Measurements from ENCODE around the gene SNAPC4. TPM values are rescaled to one million over a fixed set of nuclear protein-coding genes. Genes with fewer than 3 reads are reported as not detected.
A peak's percentile ranks its signal among the peaks of the same experiment; 100 is the strongest.

The SNAPC4 gene
- total and polyA plus RNA-seq, 9 of the 15 experiments (the other 6 are each of a cell fraction or from before 2014, with no cell fraction given): 0.21 to 21.8 (median 8.8) TPM

DNA sequence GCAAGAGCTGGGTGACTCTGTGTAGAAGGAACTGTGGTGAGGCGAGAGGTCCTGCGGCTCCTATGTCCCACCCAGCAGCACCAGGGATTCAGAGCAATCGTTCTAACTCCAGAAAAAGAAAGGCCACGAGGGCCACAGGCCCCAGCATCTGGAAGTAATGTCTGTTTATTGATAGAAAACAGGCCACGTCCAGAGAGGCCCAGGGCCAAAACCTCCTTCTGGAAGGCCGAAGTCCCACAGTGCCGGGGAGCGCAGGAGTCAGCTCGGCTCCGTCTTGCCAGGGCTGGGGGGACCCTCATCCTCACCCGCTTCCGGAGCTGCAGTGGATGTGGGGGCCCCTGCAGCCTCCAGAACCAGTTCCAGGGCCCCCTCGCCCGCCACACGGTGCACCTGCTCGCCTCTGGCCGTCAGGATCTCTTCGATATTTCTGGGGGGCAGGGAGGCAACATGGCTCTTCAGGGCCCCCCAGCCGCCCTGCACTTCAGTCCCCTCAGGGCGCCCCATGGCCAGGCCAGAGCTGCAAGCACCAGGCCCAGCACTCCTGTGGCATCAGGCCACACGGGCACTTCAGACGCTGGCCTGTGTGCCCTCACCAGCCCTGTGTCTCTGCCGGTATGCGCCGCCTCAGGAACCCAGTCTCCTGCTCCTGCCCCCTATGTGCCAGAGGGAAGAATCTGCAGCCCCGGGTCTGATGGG is 38.1 kb downstream of the SNAPC4 start:
- FAIRE-seq: no peak
- WGBS (ENCODE audit: insufficient coverage, low coverage, missing lambda C conversion rate): 77% methylated on average over 26 of the region's 26 CpGs

More for the DNA sequence above, 38.1 kb downstream of the SNAPC4 start:
- no peaks in the 10 kb centered on the region for H4K20me1 ChIP-seq (replicated peaks; ENCODE audit: control insufficient read depth, insufficient read depth, low read length)
- H2AFZ ChIP-seq (ENCODE audit: low read depth, low read length): no peak overlapping the region
- BruUV-seq (replicated peaks): no TSS peak
- ChIA-PET POLR2A (interaction anchor here (0.6 to 2.4 kb wide), 5 partner anchors 10 to 132 kb away, joined by 3 to 12 read pairs (median 6); no protein-coding TSS in a partner anchor), CTCF (ENCODE audit: low intra/inter-chr PET ratio) (no interaction called here)
- H3K27me3 ChIP-seq (ENCODE audit: control insufficient read depth in 2 of 2, insufficient read depth in 2 of 2, low read length in 2 of 2): no peaks in the 10 kb centered on the region
- TF ChIP-seq, protein P1, sequence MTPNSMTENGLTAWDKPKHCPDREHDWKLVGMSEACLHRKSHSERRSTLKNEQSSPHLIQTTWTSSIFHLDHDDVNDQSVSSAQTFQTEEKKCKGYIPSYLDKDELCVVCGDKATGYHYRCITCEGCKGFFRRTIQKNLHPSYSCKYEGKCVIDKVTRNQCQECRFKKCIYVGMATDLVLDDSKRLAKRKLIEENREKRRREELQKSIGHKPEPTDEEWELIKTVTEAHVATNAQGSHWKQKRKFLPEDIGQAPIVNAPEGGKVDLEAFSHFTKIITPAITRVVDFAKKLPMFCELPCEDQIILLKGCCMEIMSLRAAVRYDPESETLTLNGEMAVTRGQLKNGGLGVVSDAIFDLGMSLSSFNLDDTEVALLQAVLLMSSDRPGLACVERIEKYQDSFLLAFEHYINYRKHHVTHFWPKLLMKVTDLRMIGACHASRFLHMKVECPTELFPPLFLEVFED (CRISPR knock-in tag; conservative IDR thresholded peaks at IDR 0.05): no peak
- peak; percentile 21 for TF ChIP-seq RBM22 (IDR thresholded peaks at IDR 0.05; ENCODE audit: low read depth, low read length, poor library complexity, severe bottlenecking)
- in situ Hi-C loops (cut with MboI) (no loop called here), intact Hi-C loops (cut with micrococcal nuclease) (no loop called here)
- no peak for DNase-seq (ENCODE audit: extremely low read depth in 1 of 4, low spot score in 3 of 4)
- peak overlapping the region in 1 of 2 experiments; percentile 71; a peak in 2 of 4 replicates for H3K9ac ChIP-seq (ENCODE audit: insufficient read depth in 1 of 2, low read depth in 2 of 2, low read length in 2 of 2)
- H3K9me1 ChIP-seq (ENCODE audit: control insufficient read depth, insufficient read depth, low read length): no peaks in the 10 kb centered on the region
- ATAC-seq: no peak
- no peaks in the 10 kb centered on the region; the same call in 2 of the 3 replicates for H3K79me2 ChIP-seq (ENCODE audit: control insufficient read depth, insufficient read depth, low read length)
- no peak overlapping the region for H3K4me3 ChIP-seq
- H3K4me2 ChIP-seq (ENCODE audit: insufficient read depth, low read length): no peak overlapping the region
- peaks cover 21% of the 10 kb centered on the region; the same call in 1 of the 3 replicates for H3K36me3 ChIP-seq (ENCODE audit: control insufficient read depth, insufficient read depth, low read length)
- peaks cover 11 to 95% of the 10 kb centered on the region in 2 experiments for H3K4me1 ChIP-seq (replicated peaks in 1 of 2; ENCODE audit: control insufficient read depth in 2 of 2, insufficient read depth in 2 of 2, low read length in 2 of 2)
- no peak overlapping the region for H3K27ac ChIP-seq (ENCODE audit: extremely low read depth, low read depth, low read length)
- H3K9me3 ChIP-seq (replicated peaks; ENCODE audit: control insufficient read depth, insufficient read depth, low read depth, low read length): no peaks in the 10 kb centered on the region
